Measurements from ENCODE around the gene KIRREL2.
"Not testable (repeated sequence)": the region's sequence is repeated elsewhere in the genome, so short reads cannot be mapped to it uniquely, and the experiment has no call there.

KIRREL2 gene

DNA sequence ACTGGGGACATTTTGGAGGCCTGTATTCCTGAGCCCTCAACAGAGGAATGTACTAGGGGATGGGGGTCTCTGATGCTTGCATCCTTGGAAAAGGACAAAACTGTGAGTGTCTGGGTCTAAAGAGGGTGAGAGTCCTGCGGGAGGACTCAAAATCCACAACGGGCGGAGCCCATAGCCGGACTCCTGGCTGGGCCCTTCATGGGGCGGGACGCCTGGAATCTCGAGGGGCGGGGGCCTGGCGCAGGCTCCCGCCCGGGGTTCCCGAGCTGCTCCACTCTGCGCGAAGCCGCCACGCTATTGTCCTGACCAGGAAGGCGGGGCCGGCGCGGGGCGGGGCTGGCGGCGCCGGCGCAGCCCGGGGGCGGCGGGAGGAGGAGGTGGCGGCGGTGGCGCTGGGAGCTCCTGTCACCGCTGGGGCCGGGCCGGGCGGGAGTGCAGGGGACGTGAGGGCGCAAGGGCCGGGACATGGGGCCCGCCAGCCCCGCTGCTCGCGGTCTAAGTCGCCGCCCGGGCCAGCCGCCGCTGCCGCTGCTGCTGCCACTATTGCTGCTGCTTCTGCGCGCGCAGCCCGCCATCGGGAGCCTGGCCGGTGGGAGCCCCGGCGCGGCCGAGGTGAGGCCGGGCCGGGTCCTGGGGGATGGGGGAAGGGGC is 11.6 kb downstream of the KIRREL2 start, which contains the start of gene APLP1:
APLP1 (plus strand) TSS at position 403 of the 651 bp plus-strand sequence; CDS start at position 466, 63 bp downstream.
- TF ChIP-seq, protein P1, sequence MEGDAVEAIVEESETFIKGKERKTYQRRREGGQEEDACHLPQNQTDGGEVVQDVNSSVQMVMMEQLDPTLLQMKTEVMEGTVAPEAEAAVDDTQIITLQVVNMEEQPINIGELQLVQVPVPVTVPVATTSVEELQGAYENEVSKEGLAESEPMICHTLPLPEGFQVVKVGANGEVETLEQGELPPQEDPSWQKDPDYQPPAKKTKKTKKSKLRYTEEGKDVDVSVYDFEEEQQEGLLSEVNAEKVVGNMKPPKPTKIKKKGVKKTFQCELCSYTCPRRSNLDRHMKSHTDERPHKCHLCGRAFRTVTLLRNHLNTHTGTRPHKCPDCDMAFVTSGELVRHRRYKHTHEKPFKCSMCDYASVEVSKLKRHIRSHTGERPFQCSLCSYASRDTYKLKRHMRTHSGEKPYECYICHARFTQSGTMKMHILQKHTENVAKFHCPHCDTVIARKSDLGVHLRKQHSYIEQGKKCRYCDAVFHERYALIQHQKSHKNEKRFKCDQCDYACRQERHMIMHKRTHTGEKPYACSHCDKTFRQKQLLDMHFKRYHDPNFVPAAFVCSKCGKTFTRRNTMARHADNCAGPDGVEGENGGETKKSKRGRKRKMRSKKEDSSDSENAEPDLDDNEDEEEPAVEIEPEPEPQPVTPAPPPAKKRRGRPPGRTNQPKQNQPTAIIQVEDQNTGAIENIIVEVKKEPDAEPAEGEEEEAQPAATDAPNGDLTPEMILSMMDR (IDR thresholded peaks at IDR 0.05), result no peak
- no peaks in the 10 kb centered on the region for H3K9me3 ChIP-seq
- peaks cover 18 to 19% of the 10 kb centered on the region in 2 experiments for H3K4me1 ChIP-seq (ENCODE audit: control insufficient read depth in 1 of 2, insufficient read depth in 1 of 2, low read depth in 1 of 2, low read length in 1 of 2)
- peak within 1 kb of the TSS in 1 of 2 experiments; percentile 8 for H3K4me3 ChIP-seq (ENCODE audit: low read depth in 1 of 2, low read length in 1 of 2)
- H3K27ac ChIP-seq, result no peak within 1 kb of the TSS
- H3K36me3 ChIP-seq, result no peaks in the 10 kb centered on the region
- H3K27me3 ChIP-seq, result peaks cover 91% of the 10 kb centered on the region

- Histone ChIP-seq H3K36me3 (no peaks in the 10 kb centered on the region), H3K4me3 (ENCODE audit: low read depth in 1 of 2, low read length in 1 of 2) (peak overlapping the region in 1 of 2 experiments; percentile 8), H3K27ac (no peak overlapping the region), H3K9me3 (no peaks in the 10 kb centered on the region), H3K27me3 (peaks cover 91% of the 10 kb centered on the region), H3K4me1 (ENCODE audit: control insufficient read depth in 1 of 2, insufficient read depth in 1 of 2, low read depth in 1 of 2, low read length in 1 of 2) (peaks cover 18 to 19% of the 10 kb centered on the region in 2 experiments)
- TF ChIP-seq, protein P1 (IDR thresholded peaks at IDR 0.05), result no peak
These were observed 12.2 kb downstream of the KIRREL2 start for GRCh38 chr19:35868823-35869326.

DNA sequence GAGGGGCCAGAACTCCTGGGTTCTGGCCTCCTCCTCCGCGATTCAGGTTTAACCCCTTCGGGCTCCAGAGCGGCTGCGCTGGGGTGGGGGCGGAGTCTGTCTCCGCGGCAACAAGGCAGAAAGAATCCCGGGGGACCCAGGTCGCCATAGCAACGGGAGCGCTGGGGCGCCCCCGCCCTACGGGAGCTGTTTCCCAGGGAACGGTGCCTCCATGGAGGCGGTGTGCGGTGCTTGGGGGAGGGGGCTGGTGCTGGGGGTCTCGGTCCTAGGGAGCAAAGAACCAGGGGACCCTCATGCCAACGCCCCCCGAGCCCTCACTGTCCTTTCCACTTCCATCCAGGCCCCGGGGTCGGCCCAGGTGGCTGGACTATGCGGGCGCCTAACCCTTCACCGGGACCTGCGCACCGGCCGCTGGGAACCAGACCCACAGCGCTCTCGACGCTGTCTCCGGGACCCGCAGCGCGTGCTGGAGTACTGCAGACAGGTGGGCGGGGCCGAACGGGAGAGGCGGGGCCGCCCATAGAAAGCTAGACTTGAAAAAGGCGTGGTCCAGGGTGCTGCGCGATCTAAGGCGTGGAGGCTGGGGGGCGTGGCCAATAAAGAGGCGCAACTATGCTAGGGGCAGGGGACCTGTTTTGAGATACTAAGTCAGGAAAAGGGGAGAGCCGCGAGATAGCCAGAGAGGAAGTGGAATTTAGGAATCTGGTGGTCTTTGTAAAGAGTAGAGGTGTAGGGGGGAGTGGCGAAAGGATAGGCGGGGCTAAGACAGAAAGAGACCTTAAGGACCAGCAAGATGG is 12.8 kb downstream of the KIRREL2 start:
- TF ChIP-seq, protein P1 (IDR thresholded peaks at IDR 0.05), result no peak
- H3K27me3 ChIP-seq, result peaks cover 91% of the 10 kb centered on the region
- no peaks in the 10 kb centered on the region for H3K9me3 ChIP-seq
- no peak overlapping the region for H3K27ac ChIP-seq
- peaks cover 18 to 19% of the 10 kb centered on the region in 2 experiments for H3K4me1 ChIP-seq (ENCODE audit: control insufficient read depth in 1 of 2, insufficient read depth in 1 of 2, low read depth in 1 of 2, low read length in 1 of 2)
- H3K36me3 ChIP-seq, result no peaks in the 10 kb centered on the region
- peak overlapping the region; percentile 8 to 25 for H3K4me3 ChIP-seq (ENCODE audit: low read depth in 1 of 2, low read length in 1 of 2)

DNA sequence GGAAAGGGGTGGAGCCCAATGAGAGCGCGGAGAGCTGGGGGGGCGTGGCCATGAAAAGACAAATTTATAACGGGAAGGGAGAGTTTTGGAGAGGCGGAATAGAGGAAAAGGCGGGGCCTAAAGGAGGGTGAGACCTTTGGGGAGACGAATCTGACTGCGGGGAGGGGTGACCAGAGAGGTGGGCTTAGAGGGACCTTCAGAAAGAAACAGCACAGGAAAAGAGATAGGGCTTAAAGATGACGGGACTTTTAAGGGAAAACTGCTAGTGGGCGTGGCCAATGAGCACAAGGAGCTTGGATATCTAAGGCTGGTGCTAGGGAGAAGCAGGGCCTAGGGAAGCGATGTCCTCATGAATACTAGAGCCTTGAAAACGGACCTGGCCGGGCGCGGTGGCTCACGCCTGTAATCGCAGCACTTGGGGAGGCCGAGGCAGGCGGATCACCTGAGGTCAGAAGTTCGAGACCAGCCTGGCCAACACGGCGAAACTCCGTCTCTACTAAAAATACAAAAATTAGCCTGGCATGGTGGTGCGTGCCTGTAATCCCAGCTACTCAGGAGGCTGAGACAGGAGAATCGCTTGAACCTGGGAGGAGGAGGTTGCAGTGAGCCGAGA is 13.5 kb downstream of the KIRREL2 start:
- H3K36me3 ChIP-seq, H3K27ac ChIP-seq, H3K9me3 ChIP-seq: not testable (repeated sequence)
- H3K4me1 ChIP-seq (ENCODE audit: control insufficient read depth in 1 of 2, insufficient read depth in 1 of 2, low read depth in 1 of 2, low read length in 1 of 2), result peaks cover 18 to 19% of the 10 kb centered on the region in 2 experiments
- H3K4me3 ChIP-seq (ENCODE audit: low read depth in 1 of 2, low read length in 1 of 2), result peak overlapping the region; percentile 8 to 25
- H3K27me3 ChIP-seq, result peaks cover 87% of the 10 kb centered on the region

DNA sequence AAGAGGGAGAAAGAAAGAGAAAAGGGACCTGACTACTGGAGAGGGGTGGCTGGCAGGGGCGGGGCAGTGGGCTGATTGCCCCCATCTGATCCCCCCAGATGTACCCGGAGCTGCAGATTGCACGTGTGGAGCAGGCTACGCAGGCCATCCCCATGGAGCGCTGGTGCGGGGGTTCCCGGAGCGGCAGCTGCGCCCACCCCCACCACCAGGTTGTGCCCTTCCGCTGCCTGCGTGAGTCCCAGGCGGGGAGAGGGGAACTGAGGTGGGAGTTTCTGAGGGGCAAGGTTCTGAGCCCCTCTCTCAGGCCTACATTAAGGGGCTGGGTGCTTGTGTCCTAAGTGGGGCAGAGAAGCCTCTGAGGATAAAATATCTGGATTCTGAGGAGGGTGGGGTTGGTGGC is 14.1 kb downstream of the KIRREL2 start:
- Histone ChIP-seq H3K9me3 (no peaks in the 10 kb centered on the region), H3K27ac (no peak overlapping the region), H3K36me3 (no peaks in the 10 kb centered on the region), H3K4me3 (ENCODE audit: low read depth in 1 of 2, low read length in 1 of 2) (no peak overlapping the region), H3K27me3 (peaks cover 82% of the 10 kb centered on the region), H3K4me1 (ENCODE audit: control insufficient read depth in 1 of 2, insufficient read depth in 1 of 2, low read depth in 1 of 2, low read length in 1 of 2) (peaks cover 18 to 19% of the 10 kb centered on the region in 2 experiments)
- TF ChIP-seq, protein P1 (IDR thresholded peaks at IDR 0.05), result no peak

Data from neutrophil (primary cell).